ENCODE results near the gene STX1B.
A peak's percentile ranks its signal among the peaks of the same experiment; 100 is the strongest.

Gene STX1B

GRCh38 chr16:30966033-30966619 is 44.3 kb downstream of the STX1B start:
- Histone ChIP-seq H3K27ac (ENCODE audit: low read length) (no peak overlapping the region), H3K9ac (ENCODE audit: low read depth, low read length) (no peak overlapping the region), H3K4me1 (ENCODE audit: insufficient read depth, low read length) (no peaks in the 10 kb centered on the region), H3K9me3 (ENCODE audit: insufficient read depth, low read depth, low read length) (no peaks in the 10 kb centered on the region), H3K36me3 (ENCODE audit: insufficient read depth, low read depth, low read length) (peaks cover 91% of the 10 kb centered on the region), H3K27me3 (ENCODE audit: insufficient read depth, low read length) (no peaks in the 10 kb centered on the region), H3K4me3 (ENCODE audit: low read length) (no peak overlapping the region)

GRCh38 chr16:30965436-30965835 is 45.0 kb downstream of the STX1B start:
- H3K4me1 ChIP-seq (ENCODE audit: insufficient read depth, low read length), result no peaks in the 10 kb centered on the region
- no peak overlapping the region for H3K9ac ChIP-seq (ENCODE audit: low read depth, low read length)
- H3K36me3 ChIP-seq (ENCODE audit: insufficient read depth, low read depth, low read length), result peaks cover 91% of the 10 kb centered on the region
- no peak overlapping the region for H3K27ac ChIP-seq (ENCODE audit: low read length)
- no peaks in the 10 kb centered on the region for H3K9me3 ChIP-seq (ENCODE audit: insufficient read depth, low read depth, low read length)
- no peaks in the 10 kb centered on the region for H3K27me3 ChIP-seq (ENCODE audit: insufficient read depth, low read length)
- H3K4me3 ChIP-seq (ENCODE audit: low read length), result no peak overlapping the region

- no peak overlapping the region for H3K4me3 ChIP-seq (ENCODE audit: low read length)
- H3K27ac ChIP-seq (ENCODE audit: low read length), result no peak overlapping the region
- H3K9me3 ChIP-seq (ENCODE audit: insufficient read depth, low read depth, low read length), result no peaks in the 10 kb centered on the region
- peaks cover 92% of the 10 kb centered on the region for H3K36me3 ChIP-seq (ENCODE audit: insufficient read depth, low read depth, low read length)
- no peaks in the 10 kb centered on the region for H3K27me3 ChIP-seq (ENCODE audit: insufficient read depth, low read length)
- H3K9ac ChIP-seq (ENCODE audit: low read depth, low read length), result no peak overlapping the region
- H3K4me1 ChIP-seq (ENCODE audit: insufficient read depth, low read length), result no peaks in the 10 kb centered on the region
Observed at GRCh38 chr16:30964574-30965226, 45.7 kb downstream of the STX1B start.

- Histone ChIP-seq H3K36me3 (ENCODE audit: insufficient read depth, low read depth, low read length) (peaks cover 92% of the 10 kb centered on the region), H3K4me1 (ENCODE audit: insufficient read depth, low read length) (no peaks in the 10 kb centered on the region)
Observed at GRCh38 chr16:30963925-30964511, 46.4 kb downstream of the STX1B start.

GRCh38 chr16:30961384-30961783 is 49.1 kb downstream of the STX1B start:
- H3K4me3 ChIP-seq (ENCODE audit: low read length), result no peak overlapping the region
- no peak overlapping the region for H3K9ac ChIP-seq (ENCODE audit: low read depth, low read length)
- no peaks in the 10 kb centered on the region for H3K27me3 ChIP-seq (ENCODE audit: insufficient read depth, low read length)
- H3K9me3 ChIP-seq (ENCODE audit: insufficient read depth, low read depth, low read length), result no peaks in the 10 kb centered on the region
- no peaks in the 10 kb centered on the region for H3K4me1 ChIP-seq (ENCODE audit: insufficient read depth, low read length)
- no peak overlapping the region for H3K27ac ChIP-seq (ENCODE audit: low read length)
- H3K36me3 ChIP-seq (ENCODE audit: insufficient read depth, low read depth, low read length), result peaks cover 74% of the 10 kb centered on the region

More at GRCh38 chr16:30963925-30964511, 46.4 kb downstream of the STX1B start:
- Histone ChIP-seq H3K27ac (ENCODE audit: low read length) (no peak overlapping the region), H3K9me3 (ENCODE audit: insufficient read depth, low read depth, low read length) (no peaks in the 10 kb centered on the region), H3K4me3 (ENCODE audit: low read length) (no peak overlapping the region), H3K9ac (ENCODE audit: low read depth, low read length) (no peak overlapping the region), H3K27me3 (ENCODE audit: insufficient read depth, low read length) (no peaks in the 10 kb centered on the region)

GRCh38 chr16:30958175-30959079 is 52.0 kb downstream of the STX1B start:
- Histone ChIP-seq H3K27ac (ENCODE audit: low read length) (no peak overlapping the region), H3K27me3 (ENCODE audit: insufficient read depth, low read length) (no peaks in the 10 kb centered on the region), H3K4me1 (ENCODE audit: insufficient read depth, low read length) (no peaks in the 10 kb centered on the region), H3K9ac (ENCODE audit: low read depth, low read length) (peak overlapping the region; percentile 97; the same call in 1 of the 2 replicates), H3K4me3 (ENCODE audit: low read length) (peak overlapping the region; percentile 88), H3K9me3 (ENCODE audit: insufficient read depth, low read depth, low read length) (no peaks in the 10 kb centered on the region), H3K36me3 (ENCODE audit: insufficient read depth, low read depth, low read length) (peaks cover 47% of the 10 kb centered on the region)

GRCh38 chr16:30957456-30958174 is 52.8 kb downstream of the STX1B start, which contains the start of gene SETD1A:
Gene SETD1A (plus strand): TSS chr16:30957754. CDS start chr16:30958732, 978 bp downstream.
- peaks cover 39% of the 10 kb centered on the region for H3K36me3 ChIP-seq (ENCODE audit: insufficient read depth, low read depth, low read length)

GRCh38 chr16:30956601-30957455 is 53.6 kb downstream of the STX1B start:
- no peaks in the 10 kb centered on the region for H3K9me3 ChIP-seq (ENCODE audit: insufficient read depth, low read depth, low read length)
- peak overlapping the region; percentile 88 for H3K4me3 ChIP-seq (ENCODE audit: low read length)
- H3K27ac ChIP-seq (ENCODE audit: low read length), result peak overlapping the region; percentile 95
- H3K36me3 ChIP-seq (ENCODE audit: insufficient read depth, low read depth, low read length), result peaks cover 31% of the 10 kb centered on the region
- H3K4me1 ChIP-seq (ENCODE audit: insufficient read depth, low read length), result no peaks in the 10 kb centered on the region
- peak overlapping the region; percentile 97 for H3K9ac ChIP-seq (ENCODE audit: low read depth, low read length)
- no peaks in the 10 kb centered on the region for H3K27me3 ChIP-seq (ENCODE audit: insufficient read depth, low read length)

More at GRCh38 chr16:30957456-30958174, 52.8 kb downstream of the STX1B start, which contains the start of gene SETD1A:
- Histone ChIP-seq H3K27ac (ENCODE audit: low read length) (peak within 1 kb of the TSS; percentile 95), H3K4me3 (ENCODE audit: low read length) (peak within 1 kb of the TSS; percentile 88), H3K9me3 (ENCODE audit: insufficient read depth, low read depth, low read length) (no peaks in the 10 kb centered on the region), H3K27me3 (ENCODE audit: insufficient read depth, low read length) (no peaks in the 10 kb centered on the region), H3K4me1 (ENCODE audit: insufficient read depth, low read length) (no peaks in the 10 kb centered on the region), H3K9ac (ENCODE audit: low read depth, low read length) (peak within 1 kb of the TSS; percentile 97)

- Histone ChIP-seq H3K9me3 (ENCODE audit: insufficient read depth, low read depth, low read length) (no peaks in the 10 kb centered on the region), H3K27me3 (ENCODE audit: insufficient read depth, low read length) (no peaks in the 10 kb centered on the region), H3K4me1 (ENCODE audit: insufficient read depth, low read length) (0 out of 2 replicates have a peak, but pooled peaks cover 3% of the 10 kb centered on the region), H3K9ac (ENCODE audit: low read depth, low read length) (no peak overlapping the region), H3K4me3 (ENCODE audit: low read length) (no peak overlapping the region), H3K27ac (ENCODE audit: low read length) (no peak overlapping the region), H3K36me3 (ENCODE audit: insufficient read depth, low read depth, low read length) (peaks cover 13% of the 10 kb centered on the region)
Observed at GRCh38 chr16:30954993-30955392, 55.4 kb downstream of the STX1B start.

- H3K9me3 ChIP-seq (ENCODE audit: insufficient read depth, low read depth, low read length), result no peaks in the 10 kb centered on the region
- H3K27ac ChIP-seq (ENCODE audit: low read length), result no peak overlapping the region
- no peaks in the 10 kb centered on the region for H3K36me3 ChIP-seq (ENCODE audit: insufficient read depth, low read depth, low read length)
- 0 out of 2 replicates have a peak, but pooled peaks cover 3% of the 10 kb centered on the region for H3K4me1 ChIP-seq (ENCODE audit: insufficient read depth, low read length)
- H3K4me3 ChIP-seq (ENCODE audit: low read length), result no peak overlapping the region
- no peaks in the 10 kb centered on the region for H3K27me3 ChIP-seq (ENCODE audit: insufficient read depth, low read length)
- no peak overlapping the region for H3K9ac ChIP-seq (ENCODE audit: low read depth, low read length)
Observed at GRCh38 chr16:30953511-30954124, 56.8 kb downstream of the STX1B start.

All from iPS-20b (cell line).